Large intestine (tissue), 3 donors: Measurements from ENCODE around the gene SH3PXD2A. TPM values are rescaled to one million over a fixed set of nuclear protein-coding genes. Genes with fewer than 3 reads are reported as not detected.
A peak's percentile ranks its signal among the peaks of the same experiment; 100 is the strongest.

Source experiments
- DNase-seq, 2 donors: peaks; one replicate each; pipeline versions ENCODE4 v3.0.0 to v3.0.0-alpha.2; 2013
- H3K27ac ChIP-seq: one replicate; pipeline ENCODE4 v1.5.1; 2013; ENCODE audit warnings: low read length
- H3K27me3 ChIP-seq: 2 replicates; pipeline ENCODE4 v1.6.1; 2013; ENCODE audit warnings: low read length; ENCODE audit not compliant: control insufficient read depth, insufficient read depth
- H3K36me3 ChIP-seq: 2 replicates; pipeline ENCODE4 v1.6.1; 2013; ENCODE audit warnings: low read length; ENCODE audit not compliant: control insufficient read depth, insufficient read depth
- H3K4me1 ChIP-seq: one replicate; pipeline ENCODE4 v1.6.1; 2013; ENCODE audit warnings: low read length; ENCODE audit not compliant: control insufficient read depth, insufficient read depth
- H3K4me3 ChIP-seq: one replicate; pipeline ENCODE4 v1.5.1; 2013; ENCODE audit warnings: low read length
- H3K9me3 ChIP-seq: one replicate; pipeline ENCODE4 v1.6.1; 2013; ENCODE audit warnings: mild to moderate bottlenecking, low read depth, low read length, moderate library complexity; ENCODE audit not compliant: control insufficient read depth
- WGBS: methylation state at CpG from one replicate; pipeline ENCODE4 v1.1.5; 2013; ENCODE audit warnings: low lambda C conversion rate; ENCODE audit not compliant: insufficient coverage; 5-methylcytosine and 5-hydroxymethylcytosine counted together
- polyA plus RNA-seq: library from polyadenylated mRNA; unstranded; fragments of 120-200 nt; gene quantifications from one replicate; pipeline ENCODE4 v1.2.1, GENCODE V29; 2013

The SH3PXD2A gene
- polyA plus RNA-seq, 1 donor = 32.0 TPM

DNA sequence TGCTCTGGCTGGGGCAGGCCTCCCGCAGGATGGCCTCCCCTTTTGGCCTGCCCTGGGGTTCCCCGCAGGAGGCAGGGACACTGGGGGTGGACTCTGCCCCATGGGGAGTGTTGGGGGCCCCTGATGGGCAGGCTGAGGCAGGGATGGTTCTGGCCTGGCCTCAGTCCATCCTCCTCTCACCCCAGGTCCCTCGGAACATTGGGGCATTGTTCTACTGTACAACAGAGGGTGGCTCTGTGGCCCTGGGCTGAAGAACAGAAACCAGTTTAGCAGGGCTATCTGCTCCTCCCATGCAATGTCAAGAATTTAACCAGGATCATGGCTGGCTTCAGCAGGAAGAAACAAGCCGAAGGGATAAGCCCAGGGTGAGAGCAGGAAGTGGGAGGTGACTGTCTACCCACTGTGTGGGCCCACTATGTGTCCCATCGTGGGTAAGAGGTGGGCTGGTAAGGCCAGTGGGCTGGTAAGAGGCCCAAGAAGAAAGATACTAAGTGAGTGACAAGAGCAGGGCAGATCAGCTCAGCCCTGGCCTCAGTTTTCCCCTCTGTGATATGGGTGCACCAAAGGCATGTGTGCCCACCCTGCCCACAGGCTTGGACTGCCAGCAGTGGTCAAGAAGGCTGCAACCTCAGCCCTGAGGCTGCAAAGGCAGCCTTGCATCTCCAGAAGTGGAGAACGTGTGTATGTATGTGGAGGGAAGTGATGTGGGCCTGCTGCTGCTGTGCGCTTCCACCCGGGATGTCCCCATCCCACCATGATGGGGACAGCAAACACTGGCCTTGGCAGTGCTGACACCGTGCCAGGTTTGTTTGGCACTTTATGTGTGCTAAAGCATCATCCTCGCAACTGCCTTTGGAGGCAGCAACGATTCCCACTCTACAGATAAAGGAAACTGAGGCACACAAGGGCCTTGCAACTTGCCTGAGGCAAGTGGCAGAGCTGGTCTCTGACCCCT lies 138.9 kb downstream of the SH3PXD2A start:
- H3K9me3 ChIP-seq = peaks cover 5% of the 10 kb centered on the region
- no peak overlapping the region for H3K4me3 ChIP-seq
- peaks cover 24% of the 10 kb centered on the region for H3K36me3 ChIP-seq
- no CpG with 5 or more reads among the region's 11 CpGs for WGBS
- H3K4me1 ChIP-seq = peaks cover 28% of the 10 kb centered on the region
- H3K27me3 ChIP-seq = no peaks in the 10 kb centered on the region
- H3K27ac ChIP-seq = peak overlapping the region; percentile 39
- DNase-seq = peak; percentile 46 to 73

DNA sequence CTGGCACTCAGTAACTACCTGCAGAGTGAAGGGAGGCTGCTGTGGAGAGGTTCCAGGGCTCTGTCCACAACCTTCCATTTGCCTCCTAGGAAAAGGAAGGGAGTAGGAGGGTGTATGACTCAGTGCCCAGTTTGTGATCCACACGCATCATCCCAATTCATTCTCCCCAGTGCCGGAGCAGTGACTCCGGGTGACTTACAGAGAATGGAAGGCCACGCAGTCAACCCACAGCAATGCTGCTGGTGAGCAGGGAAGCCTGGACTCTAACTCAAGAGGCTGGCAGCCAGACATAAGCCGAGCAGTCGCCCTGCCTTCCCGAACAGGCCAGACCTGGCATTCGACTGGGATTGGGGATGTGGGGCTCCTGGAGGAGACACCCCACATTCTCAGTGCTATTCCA lies 139.9 kb downstream of the SH3PXD2A start:
- Histone ChIP-seq H3K36me3 (peaks cover 18% of the 10 kb centered on the region), H3K4me1 (peaks cover 20% of the 10 kb centered on the region), H3K27me3 (no peaks in the 10 kb centered on the region), H3K9me3 (peaks cover 5% of the 10 kb centered on the region), H3K27ac (no peak overlapping the region), H3K4me3 (no peak overlapping the region)
- DNase-seq = no peak
- WGBS = no CpG with 5 or more reads among the region's 8 CpGs

DNA sequence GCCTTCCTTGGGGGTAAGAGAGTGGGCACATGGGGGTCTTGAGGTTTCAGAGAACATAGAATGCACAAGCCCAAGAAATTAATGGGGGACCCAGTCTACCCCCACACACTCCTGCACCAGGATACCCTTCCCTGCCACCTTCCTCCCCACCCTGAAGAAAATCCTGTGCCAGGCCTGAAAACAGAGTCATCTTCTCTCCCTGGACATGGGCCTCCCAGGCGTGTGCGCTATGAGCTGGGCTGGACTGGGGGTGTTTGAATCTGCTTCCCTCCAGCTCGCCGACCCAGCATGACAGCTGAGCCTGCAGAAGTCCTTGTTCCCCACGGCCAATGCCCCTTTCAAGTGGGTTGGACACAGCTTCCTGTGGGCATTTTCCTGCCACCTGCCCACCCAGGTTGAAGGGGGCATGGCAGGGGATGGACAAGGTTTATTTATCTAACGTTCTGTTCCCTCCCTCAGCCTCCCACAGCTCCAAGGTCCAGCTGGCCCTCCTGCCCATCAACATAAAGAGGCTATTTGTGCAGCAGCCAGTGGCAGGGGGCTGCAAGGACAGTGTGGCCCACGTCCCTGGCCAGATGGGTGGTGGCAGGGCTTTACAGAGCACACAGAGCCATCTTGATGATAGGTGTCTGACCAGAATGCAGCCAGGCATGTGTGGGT lies 141.0 kb downstream of the SH3PXD2A start:
- no CpG with 5 or more reads among the region's 7 CpGs for WGBS
- no peak overlapping the region for H3K27ac ChIP-seq
- H3K4me3 ChIP-seq = no peak overlapping the region
- H3K4me1 ChIP-seq = peaks cover 20% of the 10 kb centered on the region
- H3K27me3 ChIP-seq = no peaks in the 10 kb centered on the region
- H3K36me3 ChIP-seq = peaks cover 16% of the 10 kb centered on the region
- no peak for DNase-seq
- no peaks in the 10 kb centered on the region for H3K9me3 ChIP-seq

DNA sequence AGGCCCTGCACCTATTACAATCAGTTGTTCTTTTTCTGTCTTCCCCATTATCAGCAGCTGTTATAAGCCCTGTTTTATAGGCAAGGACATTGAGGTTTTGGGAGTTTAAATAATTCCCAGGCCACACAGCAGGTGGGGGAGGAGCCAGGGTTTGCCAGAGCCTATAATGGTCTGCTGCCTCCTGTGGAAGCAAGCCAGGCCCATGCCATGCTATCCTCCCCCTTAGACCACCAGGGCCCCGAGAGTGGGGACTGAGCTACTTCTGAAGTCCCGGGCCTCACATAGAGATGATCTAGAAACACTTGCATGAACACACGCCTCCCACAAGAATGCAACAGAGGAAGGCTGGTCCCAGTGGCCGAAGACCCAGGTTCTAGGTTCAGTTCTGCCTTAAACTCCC lies 141.7 kb downstream of the SH3PXD2A start:
- no peak for DNase-seq
- H3K27ac ChIP-seq = no peak overlapping the region
- H3K36me3 ChIP-seq = peaks cover 13% of the 10 kb centered on the region
- no peaks in the 10 kb centered on the region for H3K27me3 ChIP-seq
- H3K9me3 ChIP-seq = no peaks in the 10 kb centered on the region
- no peak overlapping the region for H3K4me3 ChIP-seq
- peaks cover 20% of the 10 kb centered on the region for H3K4me1 ChIP-seq
- no CpG with 5 or more reads among the region's 4 CpGs for WGBS

DNA sequence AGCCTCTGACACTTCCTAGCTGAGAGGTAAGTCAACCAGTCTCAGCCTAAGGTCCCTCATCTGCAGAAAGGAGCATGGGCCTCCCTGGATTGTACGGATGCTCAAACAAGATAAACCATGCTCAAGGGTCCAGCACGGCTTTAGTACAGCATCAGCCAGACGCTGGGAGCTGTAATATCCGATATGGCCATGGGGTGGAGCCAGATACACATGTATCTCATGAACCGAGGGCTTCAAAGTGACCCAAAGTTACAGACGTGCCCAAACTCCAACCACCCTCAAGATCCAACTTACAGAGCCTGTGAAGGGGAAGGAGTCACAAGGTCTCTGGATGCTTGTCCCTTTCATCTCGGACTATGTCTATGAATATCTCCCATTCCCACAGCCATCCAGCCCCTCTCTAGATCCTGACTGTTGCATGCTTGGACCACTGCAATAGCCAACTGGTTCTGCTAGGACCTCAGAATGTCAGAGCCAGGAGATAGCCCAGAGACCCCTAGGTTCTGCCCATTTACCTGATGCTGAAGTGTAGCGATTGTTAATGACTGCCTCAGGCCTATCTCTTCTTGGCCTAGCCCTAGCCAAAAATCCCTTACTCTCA lies 142.4 kb downstream of the SH3PXD2A start:
- no CpG with 5 or more reads among the region's 8 CpGs for WGBS
- Histone ChIP-seq H3K4me1 (peaks cover 20% of the 10 kb centered on the region), H3K36me3 (peaks cover 13% of the 10 kb centered on the region)

DNA sequence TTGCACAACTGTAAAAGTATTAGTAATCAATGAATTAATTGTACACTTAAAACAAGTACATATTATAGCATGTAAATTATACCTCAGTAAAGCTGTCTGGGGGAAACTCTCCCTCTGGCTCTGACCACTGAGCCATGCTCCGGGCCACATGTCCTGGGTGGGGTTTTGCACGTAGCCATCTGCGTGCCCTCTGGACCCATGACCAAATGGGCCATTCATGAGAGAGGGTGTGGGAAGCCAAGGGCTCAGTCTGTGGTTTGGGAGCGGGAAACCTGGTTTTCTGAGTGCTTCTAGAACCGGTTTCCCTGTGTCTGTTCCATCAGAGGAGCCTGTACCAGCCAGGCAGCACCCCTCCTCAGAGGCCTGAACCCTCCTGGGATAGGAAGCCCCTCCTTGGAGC lies 143.2 kb downstream of the SH3PXD2A start:
- peak in 1 of 2 donors; percentile 29 for DNase-seq
- no peak overlapping the region for H3K27ac ChIP-seq

More for the DNA sequence above, 142.4 kb downstream of the SH3PXD2A start:
- Histone ChIP-seq H3K27ac (no peak overlapping the region), H3K4me3 (no peak overlapping the region), H3K9me3 (no peaks in the 10 kb centered on the region), H3K27me3 (no peaks in the 10 kb centered on the region)
- peak; percentile 60 to 67 for DNase-seq

DNA sequence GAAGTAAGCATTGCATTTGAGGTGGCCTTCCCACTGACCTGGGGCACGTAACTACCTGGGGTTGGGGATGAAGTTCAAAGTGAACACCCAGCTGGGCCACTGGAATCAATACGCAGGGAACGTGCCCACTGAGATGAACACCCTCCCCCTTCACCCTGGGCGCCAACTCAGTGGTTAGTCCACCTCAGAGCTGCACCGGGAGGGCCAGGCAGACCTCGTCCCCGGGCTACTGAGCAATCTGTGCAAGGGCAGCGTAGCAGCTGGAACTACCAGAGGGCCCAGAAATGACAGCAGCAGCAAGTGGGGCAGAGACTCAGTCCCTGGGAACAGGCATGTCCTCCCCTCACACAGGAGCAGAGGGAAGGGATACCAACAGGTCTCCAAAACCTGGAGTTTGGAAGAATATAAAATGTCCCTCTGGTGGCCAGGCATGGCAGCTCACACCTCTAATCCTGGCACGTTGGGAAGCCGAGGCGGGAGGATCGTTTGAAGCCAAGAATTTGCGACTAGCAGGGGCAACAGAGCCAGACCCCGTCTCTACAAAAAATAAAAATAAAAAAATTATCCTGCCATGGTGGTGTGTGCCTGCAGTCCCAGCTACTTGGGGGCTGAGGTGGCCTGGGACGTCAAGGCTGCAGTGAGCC lies 143.9 kb downstream of the SH3PXD2A start:
- no peak for DNase-seq
- H3K9me3 ChIP-seq = no peaks in the 10 kb centered on the region
- H3K36me3 ChIP-seq = peaks cover 13% of the 10 kb centered on the region
- WGBS = 100% methylated on average over 1 of the region's 15 CpGs
- no peak overlapping the region for H3K4me3 ChIP-seq
- no peak overlapping the region for H3K27ac ChIP-seq
- no peaks in the 10 kb centered on the region for H3K27me3 ChIP-seq
- peaks cover 9% of the 10 kb centered on the region for H3K4me1 ChIP-seq

More for the DNA sequence above, 143.2 kb downstream of the SH3PXD2A start:
- Histone ChIP-seq H3K9me3 (no peaks in the 10 kb centered on the region), H3K36me3 (peaks cover 13% of the 10 kb centered on the region), H3K4me3 (no peak overlapping the region), H3K27me3 (no peaks in the 10 kb centered on the region), H3K4me1 (peaks cover 16% of the 10 kb centered on the region)
- no CpG with 5 or more reads among the region's 5 CpGs for WGBS

DNA sequence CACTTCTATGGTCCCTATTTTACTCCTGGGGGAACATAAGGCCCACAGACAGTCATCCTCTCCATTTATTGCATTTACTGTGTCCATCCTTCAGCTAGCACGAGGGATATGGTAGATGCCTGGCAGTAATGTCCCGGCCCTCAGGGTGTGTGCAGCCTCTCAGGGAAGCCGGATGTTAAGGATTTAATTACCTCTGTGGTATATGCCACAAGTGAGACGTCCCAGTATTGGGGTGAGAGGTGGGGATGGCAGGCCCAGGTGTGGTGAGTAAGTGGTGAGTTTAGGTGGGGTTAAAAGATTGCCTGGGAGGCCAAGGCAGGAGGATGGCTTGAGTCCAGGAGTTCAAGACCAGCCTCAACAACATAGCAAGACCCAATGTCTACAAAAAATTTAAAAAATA lies 144.9 kb downstream of the SH3PXD2A start:
- Histone ChIP-seq H3K27ac (no peak overlapping the region), H3K4me1 (no peaks in the 10 kb centered on the region), H3K27me3 (no peaks in the 10 kb centered on the region), H3K36me3 (peaks cover 14% of the 10 kb centered on the region), H3K4me3 (no peak overlapping the region), H3K9me3 (no peaks in the 10 kb centered on the region)
- no peak for DNase-seq
- WGBS = no CpG with 5 or more reads among the region's 4 CpGs

DNA sequence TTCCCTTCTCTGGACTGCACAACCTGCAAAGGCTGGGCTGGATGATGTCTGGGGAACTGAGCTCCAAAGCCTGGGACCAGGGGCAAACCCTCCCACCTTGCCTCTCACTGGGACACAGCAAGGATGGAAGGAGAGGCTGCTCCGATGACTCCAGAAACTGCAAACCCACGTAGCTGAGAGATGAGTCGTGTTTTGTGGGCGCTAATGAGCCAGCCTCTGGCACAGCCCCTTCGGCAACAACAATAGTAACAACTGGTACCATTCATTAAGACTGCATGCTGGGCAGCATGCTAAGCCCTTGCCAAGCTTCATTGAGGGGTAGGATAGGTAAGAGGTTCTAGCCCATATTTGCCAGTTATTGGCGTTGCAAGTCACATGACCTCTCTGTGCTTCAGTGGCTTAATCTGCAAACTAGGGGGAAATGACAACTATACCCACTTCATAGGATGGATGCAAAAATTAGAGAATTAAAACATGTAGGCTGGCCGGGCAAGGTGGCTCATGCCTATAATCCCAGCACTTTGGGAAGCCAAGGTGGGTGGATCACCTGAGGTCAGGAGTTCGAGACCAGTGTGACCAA lies 145.9 kb downstream of the SH3PXD2A start:
- no peak overlapping the region for H3K27ac ChIP-seq

More for the DNA sequence above, 145.9 kb downstream of the SH3PXD2A start:
- DNase-seq = no peak
- Histone ChIP-seq H3K27me3 (no peaks in the 10 kb centered on the region), H3K4me3 (no peak overlapping the region), H3K9me3 (no peaks in the 10 kb centered on the region), H3K4me1 (no peaks in the 10 kb centered on the region), H3K36me3 (peaks cover 16% of the 10 kb centered on the region)
- WGBS = no CpG with 5 or more reads among the region's 8 CpGs
